ENCODE measurements around the gene IQCF5.
"Not testable (repeated sequence)": the region's sequence is repeated elsewhere in the genome, so short reads cannot be mapped to it uniquely, and the experiment has no call there.

Gene IQCF5

GRCh38 chr3:51868896-51869295 lies 6.5 kb downstream of the IQCF5 start:
- not testable (repeated sequence) for DNase-seq (ENCODE audit: low read depth)

GRCh38 chr3:51862886-51863285 lies 12.5 kb downstream of the IQCF5 start:
- DNase-seq (ENCODE audit: low read depth) = no peak

GRCh38 chr3:51860703-51861665 lies 14.4 kb downstream of the IQCF5 start, which contains the start of gene IQCF2:
TSS of gene IQCF2 (plus strand) at chr3:51861615. CDS start at chr3:51861667, 52 bp downstream.
- no peak for DNase-seq (ENCODE audit: low read depth)

- not testable (repeated sequence) for DNase-seq (ENCODE audit: low read depth)
Observed at GRCh38 chr3:51855411-51855810, 20.0 kb downstream of the IQCF5 start.

- DNase-seq (ENCODE audit: low read depth) = no peak
Observed at GRCh38 chr3:51845129-51845528, 30.3 kb downstream of the IQCF5 start.

- DNase-seq (ENCODE audit: low read depth) = no peak
Observed at GRCh38 chr3:51836606-51837005, 38.8 kb downstream of the IQCF5 start.

GRCh38 chr3:51830836-51831385 lies 44.5 kb downstream of the IQCF5 start:
- no peak for DNase-seq (ENCODE audit: low read depth)

GRCh38 chr3:51830345-51830744 lies 45.1 kb downstream of the IQCF5 start:
- DNase-seq (ENCODE audit: low read depth) = no peak

- no peak for DNase-seq (ENCODE audit: low read depth)
Observed at GRCh38 chr3:51828297-51828696, 47.1 kb downstream of the IQCF5 start.
